IPS DF 19.7 (cell line): Measurements from ENCODE around the gene KRTAP10-1.
"Not testable (repeated sequence)": the region's sequence is repeated elsewhere in the genome, so short reads cannot be mapped to it uniquely, and the experiment has no call there.

ENCODE experiments used
- DNase-seq: peaks from one replicate; pipeline ENCODE4 v3.0.0-alpha.2; 2013; ENCODE audit warnings: low read depth, low spot score

KRTAP10-1 gene

DNA sequence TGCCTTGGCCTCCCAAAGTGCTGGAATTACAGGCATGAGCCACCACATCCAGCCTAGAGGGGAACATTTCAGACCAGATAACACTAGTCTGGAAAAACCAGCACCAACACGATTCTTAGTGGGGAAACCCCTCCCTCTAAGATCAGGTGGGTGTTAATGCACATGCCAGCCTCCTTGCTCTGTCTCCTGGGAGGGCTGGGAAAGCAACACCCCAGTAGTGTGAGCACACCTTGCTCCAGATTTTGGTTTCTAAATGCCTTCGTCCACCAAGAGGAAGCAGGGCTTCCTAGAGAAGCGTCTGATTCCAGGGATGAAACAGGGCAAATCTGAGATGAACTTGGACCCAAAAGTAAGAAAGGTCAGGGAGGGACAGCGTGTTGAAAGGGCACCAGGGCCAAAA is 31.3 kb upstream of the KRTAP10-1 start:
- no peak for DNase-seq

DNA sequence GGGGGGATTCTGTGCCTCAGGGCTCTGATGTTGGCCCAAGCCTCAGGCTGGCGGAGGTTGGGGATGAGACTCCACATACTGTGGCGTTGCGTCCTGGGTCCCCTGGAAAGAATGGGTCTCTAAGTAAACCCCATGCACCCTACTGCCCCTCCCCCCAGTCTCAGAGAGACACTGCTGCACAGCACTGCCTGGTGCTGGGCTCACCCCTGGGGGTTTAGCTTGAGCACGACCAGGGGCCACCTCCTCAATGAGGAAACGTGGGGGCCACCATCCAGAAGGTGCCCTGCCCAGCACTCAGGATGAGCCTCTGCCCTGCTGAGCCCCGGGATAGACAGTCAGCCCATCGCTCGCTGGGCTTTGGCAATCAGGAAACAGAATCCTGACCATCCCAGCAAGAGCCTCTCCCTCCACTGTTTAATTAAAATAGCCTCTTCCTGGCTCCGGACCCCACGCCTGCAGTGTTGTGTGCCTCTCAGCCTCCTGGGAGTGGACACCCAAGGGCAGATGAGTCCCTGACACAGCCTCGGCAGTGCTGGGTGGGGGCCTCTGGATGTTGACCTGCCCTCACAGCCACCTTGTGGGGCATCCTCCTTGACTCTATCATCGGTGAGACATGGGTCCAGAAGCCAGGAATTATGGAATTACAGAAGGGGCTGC is 30.0 kb upstream of the KRTAP10-1 start:
- DNase-seq: no peak

DNA sequence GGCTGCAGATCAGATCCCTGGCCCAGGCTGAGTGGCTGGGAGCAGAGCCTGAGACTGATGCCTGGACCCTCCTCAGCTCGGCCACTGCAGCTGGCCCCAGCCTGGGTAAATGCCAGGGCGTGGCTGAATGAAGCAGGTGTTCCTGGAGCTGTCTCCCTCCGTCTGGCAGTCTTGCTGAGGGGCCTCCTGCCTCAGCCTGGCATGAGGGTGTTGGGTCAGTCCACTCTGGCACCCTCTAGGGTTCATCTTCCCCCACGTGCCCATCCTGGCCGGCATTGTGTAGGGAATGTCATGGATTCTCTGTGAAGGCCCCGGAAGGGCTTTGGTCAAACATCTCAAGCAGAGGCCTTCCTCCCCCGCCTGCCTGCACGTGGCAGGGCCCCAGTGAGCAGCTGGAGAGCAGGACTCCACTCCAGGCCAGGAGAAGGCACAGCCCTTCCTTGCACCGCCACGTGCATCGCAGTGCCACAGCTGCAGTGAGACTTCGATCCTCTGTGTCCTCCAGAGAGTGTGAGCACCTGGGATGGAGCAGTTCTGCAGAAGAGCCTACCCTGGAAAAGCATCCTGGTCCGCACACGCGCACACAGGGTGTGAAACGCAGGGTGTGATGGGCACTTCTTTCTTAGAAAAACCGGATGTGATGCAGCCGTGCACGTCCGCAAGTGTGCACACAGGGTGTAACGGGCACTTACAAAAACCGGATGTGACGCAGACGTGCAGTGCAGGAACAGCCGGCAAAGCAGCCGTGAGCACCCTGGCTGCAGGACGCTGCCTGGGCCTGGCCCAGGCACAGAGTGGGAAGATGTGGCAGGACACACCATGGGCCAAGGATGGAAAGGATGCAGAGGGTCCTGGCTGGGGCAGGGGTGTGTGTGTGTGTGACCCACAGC is 28.9 kb upstream of the KRTAP10-1 start:
- DNase-seq: no peak

GRCh38 chr21:44568261-44568660 is 28.3 kb upstream of the KRTAP10-1 start:
- DNase-seq: no peak

GRCh38 chr21:44567481-44568171 is 27.6 kb upstream of the KRTAP10-1 start:
- DNase-seq: no peak

- no peak for DNase-seq
These were observed 26.4 kb upstream of the KRTAP10-1 start for GRCh38 chr21:44566403-44566802.

DNA sequence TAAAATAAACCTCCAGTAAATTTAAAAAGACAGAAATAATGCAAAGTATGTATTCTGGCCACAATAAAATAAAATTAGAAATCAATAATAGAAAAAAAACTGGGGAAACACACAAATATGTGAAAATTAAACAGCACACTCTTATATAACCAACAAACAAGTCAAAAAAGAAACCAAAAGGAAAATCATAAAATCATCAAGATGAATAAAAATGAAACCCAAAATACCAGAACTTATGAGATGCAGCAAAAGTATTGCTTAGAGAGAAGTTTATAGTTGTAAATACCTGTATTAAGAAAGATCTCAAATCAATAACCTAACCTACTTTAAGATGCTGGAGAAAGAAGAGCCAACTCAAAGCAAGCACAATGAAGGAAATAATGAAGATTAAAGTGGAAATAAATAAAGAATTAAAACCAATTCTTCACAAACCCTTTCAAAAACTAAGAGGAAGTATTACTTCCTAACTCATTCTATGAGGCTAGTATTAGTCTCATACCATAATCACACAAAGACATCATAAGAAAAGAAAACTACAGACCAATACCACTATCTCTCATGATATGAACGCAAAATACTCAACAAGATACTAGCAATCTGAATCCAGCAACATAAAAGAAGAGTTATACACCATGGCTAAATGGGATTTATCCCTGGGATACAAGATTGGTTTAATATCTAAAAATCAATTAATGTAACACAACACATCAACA is 25.0 kb upstream of the KRTAP10-1 start:
- no peak for DNase-seq

GRCh38 chr21:44564099-44564498 is 24.1 kb upstream of the KRTAP10-1 start:
- no peak for DNase-seq

DNA sequence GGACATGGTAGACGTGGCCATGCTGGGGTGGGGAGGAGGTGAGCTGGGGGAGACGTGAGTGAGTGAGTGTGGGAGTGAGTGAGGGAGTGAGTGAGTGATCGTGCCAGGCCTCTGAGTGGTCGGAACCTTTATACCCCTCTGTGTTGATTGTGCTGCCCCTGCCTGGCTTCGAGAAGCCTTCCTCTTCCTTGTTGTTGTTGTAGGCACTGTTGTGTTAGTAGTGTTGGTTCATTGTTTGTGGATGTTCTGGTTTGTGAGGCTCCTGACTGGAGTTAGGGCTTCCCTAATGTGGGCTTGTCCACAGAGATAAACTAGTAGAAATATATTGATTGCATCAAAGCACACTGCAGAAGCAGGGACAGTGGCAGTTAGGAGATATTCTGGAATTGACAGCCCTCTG is 18.7 kb upstream of the KRTAP10-1 start, which contains the start of gene KRTAP10-3:
Gene KRTAP10-3, minus strand, starts transcription at position 101 of the 400 bp plus-strand sequence. Its CDS starts 80 bp downstream, at position 21.
- DNase-seq: no peak

- DNase-seq: not testable (repeated sequence)
These were observed 18.3 kb upstream of the KRTAP10-1 start for GRCh38 chr21:44558329-44558675.

DNA sequence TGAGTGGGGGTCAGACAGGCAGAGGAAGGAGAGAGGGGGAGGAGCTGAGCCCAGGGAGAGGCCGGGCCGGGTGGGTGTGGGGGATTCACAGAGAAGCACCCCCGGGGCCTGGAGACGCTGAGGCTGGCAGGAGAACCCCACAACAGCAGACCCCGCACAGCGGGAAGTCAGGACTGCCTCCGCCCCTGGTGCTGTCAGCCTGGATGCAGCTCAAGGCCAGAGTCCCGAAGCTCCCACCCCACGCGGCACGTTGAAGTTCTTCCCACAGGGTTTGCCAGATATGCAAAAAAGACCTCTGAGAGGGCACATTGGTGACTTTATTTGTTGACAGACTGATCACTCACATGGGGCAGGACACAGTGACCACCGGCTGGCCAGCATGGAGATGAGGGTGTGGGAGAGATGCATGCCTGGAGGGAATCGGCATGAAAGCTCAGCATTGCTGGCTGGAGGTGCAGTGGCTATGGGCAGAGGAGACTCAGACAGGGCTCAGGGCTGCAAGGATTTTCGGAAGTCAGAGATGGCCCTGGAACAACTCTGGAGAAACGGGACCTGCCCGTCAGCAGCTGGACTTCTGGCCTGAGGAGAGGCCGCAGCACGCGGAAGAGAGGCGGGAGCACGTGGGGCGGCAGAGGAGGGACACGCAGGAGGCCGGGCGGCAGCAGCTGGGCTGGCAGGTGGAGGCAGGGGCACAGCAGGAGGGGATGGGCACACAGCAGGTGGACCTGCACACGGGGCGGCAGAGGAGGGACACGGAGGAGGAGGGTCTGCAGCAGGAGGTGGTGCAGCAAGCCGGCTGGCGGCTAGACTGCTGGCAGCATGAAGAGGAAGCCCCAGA is 17.7 kb upstream of the KRTAP10-1 start:
- DNase-seq: no peak

DNA sequence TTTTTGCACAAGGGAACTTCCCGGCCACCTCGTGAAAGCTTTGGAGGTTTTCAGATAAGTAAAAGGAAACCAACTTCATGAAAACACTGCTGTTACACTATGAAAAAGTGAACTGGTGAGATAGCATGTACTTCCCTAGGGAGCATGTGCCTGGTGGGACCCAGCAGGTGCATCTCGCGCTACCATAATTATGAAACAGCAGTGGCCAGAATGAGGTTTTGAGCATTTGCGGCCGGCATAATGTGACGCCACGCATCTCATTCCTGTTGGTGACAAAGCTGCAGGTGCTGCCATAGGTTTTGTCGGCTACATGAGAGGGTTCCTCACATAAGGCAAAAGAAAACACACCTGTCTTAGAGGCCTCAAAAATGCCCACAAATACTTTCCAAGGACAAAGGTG is 16.9 kb upstream of the KRTAP10-1 start:
- no peak for DNase-seq

DNA sequence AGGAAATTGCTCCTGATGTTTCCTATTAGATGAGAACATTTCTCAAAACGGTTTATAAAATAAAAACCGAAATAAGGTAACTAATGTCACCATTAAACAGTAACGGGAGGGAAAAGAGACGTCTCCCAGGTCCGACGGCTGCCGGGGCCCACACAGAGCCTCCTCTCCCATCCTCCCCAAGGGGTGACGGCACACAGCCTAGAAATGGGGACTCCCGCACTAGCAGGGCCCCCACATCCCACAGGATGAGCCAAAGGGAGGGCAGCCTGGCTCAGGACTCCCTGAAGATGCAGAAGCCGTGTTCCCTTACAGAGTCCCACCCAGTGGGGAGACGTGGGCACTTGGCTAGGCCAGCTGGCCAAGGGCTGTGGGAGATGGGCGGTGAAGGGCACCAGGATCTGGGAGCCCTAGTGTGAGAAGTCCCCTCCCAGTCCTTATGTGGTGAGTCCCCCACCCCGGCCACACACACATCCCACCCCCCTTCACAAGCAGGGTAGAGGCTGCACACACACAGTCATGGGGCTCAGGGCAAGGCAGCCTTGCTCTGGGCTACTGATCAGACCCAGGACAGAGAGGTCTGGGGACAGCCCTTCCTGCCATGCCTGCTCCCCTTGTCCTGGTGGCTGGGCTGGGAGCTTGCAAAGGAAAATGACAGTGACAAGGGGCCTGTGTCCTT is 15.3 kb upstream of the KRTAP10-1 start:
- no peak for DNase-seq

DNA sequence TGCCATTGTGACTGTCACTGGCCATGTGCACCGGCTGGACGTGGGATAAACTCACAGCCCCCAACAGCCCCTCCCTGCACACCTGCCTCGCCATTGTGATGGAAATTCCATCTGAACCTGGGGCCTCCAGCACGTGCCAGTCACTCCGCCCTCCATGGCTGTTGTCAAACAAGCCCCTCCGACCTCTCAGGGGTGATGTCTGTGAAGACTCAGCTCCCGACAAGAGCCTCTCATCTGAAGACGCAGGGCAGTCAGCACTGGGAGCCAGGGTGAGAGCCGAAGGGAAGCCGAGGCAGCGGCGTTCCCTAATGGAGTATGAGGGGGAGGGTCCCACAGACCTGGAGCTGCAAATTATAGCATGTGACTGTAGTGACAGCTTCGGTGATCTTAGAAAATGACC is 12.7 kb upstream of the KRTAP10-1 start:
- DNase-seq: no peak

GRCh38 chr21:44552136-44552535 is 12.1 kb upstream of the KRTAP10-1 start:
- no peak for DNase-seq

GRCh38 chr21:44551340-44551961 is 11.5 kb upstream of the KRTAP10-1 start, which contains the start of gene KRTAP10-2:
Gene KRTAP10-2 (minus strand): TSS chr21:44551505. CDS start chr21:44551458, 47 bp downstream.
- DNase-seq: no peak

GRCh38 chr21:44550807-44551206 is 10.8 kb upstream of the KRTAP10-1 start:
- DNase-seq: no peak

DNA sequence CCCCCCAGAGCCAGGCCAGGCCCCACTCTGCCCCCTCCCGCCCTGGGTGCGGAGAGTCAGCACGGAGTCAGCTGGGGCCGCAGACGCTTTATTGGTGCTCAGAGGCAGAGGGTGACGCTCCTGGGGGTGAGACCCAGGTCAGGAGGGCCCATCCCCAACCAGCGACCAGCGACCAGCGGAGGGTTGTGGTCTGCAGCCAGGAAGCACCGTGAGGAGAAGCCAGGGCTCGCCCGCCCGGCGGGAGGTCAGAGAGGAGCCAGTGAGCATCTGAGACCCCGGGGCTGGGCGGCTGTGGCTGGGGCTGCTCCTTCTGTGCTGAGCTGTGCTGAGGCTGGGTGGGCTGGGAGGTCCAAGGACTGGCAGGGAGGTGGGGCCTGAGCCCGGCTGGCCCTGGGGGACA is 10.3 kb upstream of the KRTAP10-1 start:
- not testable (repeated sequence) for DNase-seq

- DNase-seq: no peak
These were observed 9.7 kb upstream of the KRTAP10-1 start for GRCh38 chr21:44549525-44550211.
